Hepatocyte (in vitro differentiated cells): ENCODE measurements around the gene URI1.

Experiments used
- EZH2 ChIP-seq: fragments of 200-600 bp; sonication (generic); IDR thresholded peaks from 2 replicates; pipeline ENCODE4 v1.6.1; 2016; ENCODE audit warnings: antibody characterized with exemption, mild to moderate bottlenecking, borderline replicate concordance
- TF ChIP-seq, protein P1 (sequence below): fragments of 200-600 bp; sonication (generic); IDR thresholded peaks from 2 replicates; pipeline ENCODE4 v1.5.1; 2016; ENCODE audit warnings: antibody characterized with exemption, mild to moderate bottlenecking; ENCODE audit not compliant: poor library complexity

- TF ChIP-seq, protein P1, sequence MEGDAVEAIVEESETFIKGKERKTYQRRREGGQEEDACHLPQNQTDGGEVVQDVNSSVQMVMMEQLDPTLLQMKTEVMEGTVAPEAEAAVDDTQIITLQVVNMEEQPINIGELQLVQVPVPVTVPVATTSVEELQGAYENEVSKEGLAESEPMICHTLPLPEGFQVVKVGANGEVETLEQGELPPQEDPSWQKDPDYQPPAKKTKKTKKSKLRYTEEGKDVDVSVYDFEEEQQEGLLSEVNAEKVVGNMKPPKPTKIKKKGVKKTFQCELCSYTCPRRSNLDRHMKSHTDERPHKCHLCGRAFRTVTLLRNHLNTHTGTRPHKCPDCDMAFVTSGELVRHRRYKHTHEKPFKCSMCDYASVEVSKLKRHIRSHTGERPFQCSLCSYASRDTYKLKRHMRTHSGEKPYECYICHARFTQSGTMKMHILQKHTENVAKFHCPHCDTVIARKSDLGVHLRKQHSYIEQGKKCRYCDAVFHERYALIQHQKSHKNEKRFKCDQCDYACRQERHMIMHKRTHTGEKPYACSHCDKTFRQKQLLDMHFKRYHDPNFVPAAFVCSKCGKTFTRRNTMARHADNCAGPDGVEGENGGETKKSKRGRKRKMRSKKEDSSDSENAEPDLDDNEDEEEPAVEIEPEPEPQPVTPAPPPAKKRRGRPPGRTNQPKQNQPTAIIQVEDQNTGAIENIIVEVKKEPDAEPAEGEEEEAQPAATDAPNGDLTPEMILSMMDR, result no peak
- no peak for TF ChIP-seq EZH2
These were observed 87.9 kb downstream of the URI1 start for GRCh38 chr19:30029721-30030510.
